AG09319 (cell line): ENCODE results near the gene DISC1.

Experiments
- DNase-seq: peaks from one replicate; pipeline ENCODE4 v3.0.0-alpha.2; 2010; ENCODE audit warnings: low read depth; ENCODE audit errors: extremely low read depth
- TF ChIP-seq, protein P1 (sequence below): IDR thresholded peaks from 2 replicates; pipeline ENCODE4 v1.5.1; 2011; ENCODE audit warnings: low read depth, mild to moderate bottlenecking, inconsistent platforms, low read length, moderate library complexity

DISC1 gene

DNA sequence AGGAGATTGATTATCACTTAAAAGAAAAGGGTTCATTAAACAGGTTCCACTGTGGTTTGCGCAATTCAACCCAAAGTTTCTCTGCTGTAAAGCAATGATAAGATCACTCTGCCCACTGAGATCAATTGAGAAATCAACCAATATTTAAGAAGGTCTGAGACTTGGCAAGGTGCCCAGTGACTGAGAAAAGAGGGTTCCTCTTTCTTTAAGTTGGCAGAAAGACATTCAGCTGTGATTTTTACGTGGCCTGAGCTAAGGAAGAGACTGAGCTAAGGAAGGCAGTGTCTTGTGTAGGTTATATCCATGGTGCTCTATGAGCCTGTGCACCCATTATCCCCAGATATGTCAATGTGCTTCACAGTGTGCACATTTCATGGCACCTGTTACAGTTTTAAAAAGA is 344.1 kb downstream of the DISC1 start:
- no peak for DNase-seq
- TF ChIP-seq, protein P1, sequence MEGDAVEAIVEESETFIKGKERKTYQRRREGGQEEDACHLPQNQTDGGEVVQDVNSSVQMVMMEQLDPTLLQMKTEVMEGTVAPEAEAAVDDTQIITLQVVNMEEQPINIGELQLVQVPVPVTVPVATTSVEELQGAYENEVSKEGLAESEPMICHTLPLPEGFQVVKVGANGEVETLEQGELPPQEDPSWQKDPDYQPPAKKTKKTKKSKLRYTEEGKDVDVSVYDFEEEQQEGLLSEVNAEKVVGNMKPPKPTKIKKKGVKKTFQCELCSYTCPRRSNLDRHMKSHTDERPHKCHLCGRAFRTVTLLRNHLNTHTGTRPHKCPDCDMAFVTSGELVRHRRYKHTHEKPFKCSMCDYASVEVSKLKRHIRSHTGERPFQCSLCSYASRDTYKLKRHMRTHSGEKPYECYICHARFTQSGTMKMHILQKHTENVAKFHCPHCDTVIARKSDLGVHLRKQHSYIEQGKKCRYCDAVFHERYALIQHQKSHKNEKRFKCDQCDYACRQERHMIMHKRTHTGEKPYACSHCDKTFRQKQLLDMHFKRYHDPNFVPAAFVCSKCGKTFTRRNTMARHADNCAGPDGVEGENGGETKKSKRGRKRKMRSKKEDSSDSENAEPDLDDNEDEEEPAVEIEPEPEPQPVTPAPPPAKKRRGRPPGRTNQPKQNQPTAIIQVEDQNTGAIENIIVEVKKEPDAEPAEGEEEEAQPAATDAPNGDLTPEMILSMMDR = no peak

DNA sequence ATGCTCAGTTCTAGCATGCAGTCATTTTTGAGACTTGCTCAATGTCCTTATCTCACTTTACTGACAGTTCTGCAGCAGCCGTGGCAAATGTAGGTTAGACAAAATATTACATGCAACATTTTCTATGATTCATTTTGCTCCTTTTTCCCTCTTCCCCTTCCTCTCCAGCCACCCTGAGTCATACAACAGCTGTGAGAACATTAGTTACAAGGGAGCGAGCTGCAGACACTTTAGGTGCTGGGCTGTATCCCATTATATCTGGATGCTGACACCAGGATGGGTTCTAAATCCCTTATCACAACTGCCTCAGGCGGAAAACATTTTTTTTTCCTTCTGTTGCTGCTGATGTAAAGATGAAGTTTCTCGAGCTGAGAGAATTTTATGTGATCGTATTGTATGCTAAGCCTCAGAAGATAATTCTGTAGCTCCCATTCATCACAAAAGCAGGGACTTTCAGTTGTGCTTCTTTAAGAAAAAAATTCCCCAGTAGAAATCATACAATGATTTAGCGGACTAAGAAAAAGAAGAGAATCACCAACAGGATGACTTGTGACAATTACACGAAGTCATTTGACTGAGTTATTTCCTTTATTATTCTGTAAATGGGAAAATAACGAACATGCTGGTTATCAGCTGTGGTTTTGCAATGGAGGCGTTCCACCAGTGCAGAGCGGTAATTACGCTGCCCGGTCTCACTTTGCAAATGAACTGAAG is 345.0 kb downstream of the DISC1 start:
- no peak for DNase-seq
- TF ChIP-seq, protein P1 = no peak

DNA sequence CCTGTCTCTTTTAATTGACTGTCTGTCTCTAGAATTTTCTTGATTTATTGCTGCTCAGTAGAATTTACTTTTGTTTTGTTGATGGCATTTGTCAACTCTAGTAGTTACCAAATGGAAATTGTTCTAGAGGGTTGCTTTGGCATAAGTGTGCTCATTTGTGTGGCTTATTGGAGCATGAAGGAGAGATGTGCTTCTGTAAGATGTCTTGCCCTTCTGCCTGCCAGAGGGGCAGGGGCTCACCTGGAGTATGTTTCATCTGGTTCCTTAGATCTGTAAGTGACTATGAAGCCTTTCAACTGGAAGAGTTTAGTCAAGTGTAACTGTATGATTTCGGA is 345.5 kb downstream of the DISC1 start:
- TF ChIP-seq, protein P1 = no peak
- DNase-seq = no peak

DNA sequence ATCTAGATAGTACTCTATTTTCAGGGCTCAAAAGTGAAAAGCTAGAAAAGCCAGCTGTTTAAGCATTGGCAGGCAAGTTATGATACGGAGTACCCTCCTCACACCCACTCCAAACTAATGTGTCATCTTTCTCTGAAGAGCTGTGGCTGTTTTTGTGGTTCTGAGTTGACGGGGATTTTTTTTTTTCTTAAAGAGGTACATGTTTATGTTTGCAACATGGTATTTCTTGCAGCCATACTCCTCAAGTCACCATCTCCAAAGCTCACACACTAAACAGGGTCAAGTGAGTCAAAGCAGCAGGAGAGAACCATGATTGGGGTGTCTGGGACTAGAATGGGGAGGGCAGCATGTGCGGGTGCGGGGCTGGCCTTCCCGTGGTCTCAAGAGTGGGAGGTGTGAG is 347.2 kb downstream of the DISC1 start:
- no peak for DNase-seq
- TF ChIP-seq, protein P1 = no peak

DNA sequence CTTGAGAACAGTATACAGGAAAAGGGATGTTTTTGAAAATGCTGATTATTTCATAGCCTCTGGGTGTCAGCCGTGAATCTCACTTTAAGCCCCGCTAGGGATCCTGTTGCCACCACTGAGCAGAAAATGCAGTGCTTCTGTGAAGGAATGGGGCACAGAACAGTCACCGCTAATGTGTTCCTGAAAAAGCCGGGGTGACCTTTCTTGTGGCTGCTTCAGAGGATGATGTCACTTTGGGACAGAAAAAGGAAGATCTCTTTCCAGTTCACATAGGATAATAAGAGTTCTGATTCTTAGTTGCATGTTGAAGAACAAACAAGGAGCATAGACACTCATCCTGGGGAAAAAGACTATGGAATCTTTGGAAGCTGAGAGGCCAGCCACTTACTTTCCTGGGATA is 349.6 kb downstream of the DISC1 start:
- TF ChIP-seq, protein P1 = no peak
- DNase-seq = no peak

DNA sequence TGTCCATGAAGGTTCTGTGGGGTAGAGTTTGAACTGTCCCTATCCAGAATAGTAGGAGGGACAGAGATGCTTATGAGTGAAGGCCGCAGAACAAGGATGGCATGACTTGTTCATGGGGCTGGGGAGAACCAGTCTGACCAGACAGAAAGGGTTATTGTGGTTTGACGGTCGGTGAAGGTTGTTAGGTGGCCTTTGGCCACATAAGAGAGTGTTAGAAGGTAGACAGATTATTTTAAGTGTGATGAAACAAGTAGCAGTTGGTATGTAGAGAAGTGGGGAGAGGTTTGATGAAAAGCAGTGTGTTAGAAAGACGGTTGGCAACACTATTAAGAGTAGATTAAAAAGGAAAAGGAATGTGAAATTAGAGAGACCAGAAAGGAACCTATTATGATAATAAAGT is 355.1 kb downstream of the DISC1 start:
- DNase-seq = no peak
- TF ChIP-seq, protein P1 = no peak

DNA sequence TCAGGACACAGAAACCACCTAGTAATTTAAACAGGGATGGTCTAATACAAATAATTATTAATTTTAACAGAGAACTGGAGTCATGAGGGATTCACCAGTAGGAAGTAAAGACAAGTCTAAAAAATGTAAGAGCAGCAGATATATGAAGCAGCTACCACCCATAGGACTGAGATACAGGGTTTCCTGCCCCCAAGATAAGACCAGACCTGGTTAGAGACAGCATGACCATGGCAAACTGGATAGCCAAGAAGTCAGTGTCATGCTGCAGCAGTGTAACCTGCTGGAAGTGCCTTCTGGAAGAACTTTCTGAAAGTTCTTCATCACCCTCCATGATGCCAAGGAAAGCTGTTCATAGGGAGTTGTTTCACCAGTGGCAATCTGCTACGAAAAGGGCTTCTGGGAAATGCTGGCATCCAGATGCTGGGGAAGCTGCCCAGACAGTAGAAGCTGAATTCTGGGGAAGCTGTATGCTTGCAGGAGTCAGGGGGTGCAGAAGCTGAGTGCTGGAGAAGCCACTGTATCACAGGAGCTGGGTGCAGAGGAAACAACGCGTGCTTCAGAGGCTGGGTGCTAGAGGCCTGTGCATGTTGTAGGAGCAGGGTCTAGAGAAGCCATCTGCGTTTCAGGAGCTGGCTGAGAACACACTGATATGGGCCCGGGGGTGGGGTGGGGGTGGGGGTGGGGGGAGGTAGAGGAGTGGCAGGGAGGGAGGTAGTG is 356.4 kb downstream of the DISC1 start:
- no peak for DNase-seq
- TF ChIP-seq, protein P1 = no peak
